ENCODE results near the gene GM2A. TPM values are rescaled to one million over a fixed set of nuclear protein-coding genes. Genes with fewer than 3 reads are reported as not detected.

GM2A gene
- total and polyA plus RNA-seq, 7 donors, result 3.0 to 12.1 (median 6.9) TPM

DNA sequence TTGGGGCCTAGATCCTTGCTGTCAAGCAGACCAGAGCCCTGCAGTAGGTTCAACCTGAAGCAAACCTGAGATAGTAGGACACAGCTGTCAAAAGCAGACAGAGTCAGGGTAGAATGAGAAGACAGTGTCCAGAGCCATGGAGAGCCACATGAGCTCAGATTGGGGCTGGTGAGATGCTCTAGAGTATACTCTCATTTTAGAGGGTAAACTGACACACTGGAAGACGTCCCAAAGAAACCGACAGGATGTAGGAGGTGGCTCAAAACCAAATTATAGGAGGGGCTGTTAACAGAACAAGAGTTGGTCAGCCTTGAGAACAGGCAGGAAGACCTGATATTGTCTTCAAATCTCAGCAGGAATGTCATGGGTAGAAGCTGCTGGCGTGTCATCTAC, 40.6 kb upstream of the GM2A start:
- WGBS, 3 donors, result 47 to 58% (median 57%) methylated on average over 3 of the region's 3 CpGs
- no peaks in the 10 kb centered on the region for H3K36me3 ChIP-seq (ENCODE audit: insufficient read depth in 1 of 2, low read depth in 1 of 2)
- H3K27me3 ChIP-seq (ENCODE audit: insufficient read depth in 3 of 3, low read length in 2 of 3), result no peaks in the 10 kb centered on the region
- no peaks in the 10 kb centered on the region for H3K9me3 ChIP-seq
- TF ChIP-seq, protein P1, sequence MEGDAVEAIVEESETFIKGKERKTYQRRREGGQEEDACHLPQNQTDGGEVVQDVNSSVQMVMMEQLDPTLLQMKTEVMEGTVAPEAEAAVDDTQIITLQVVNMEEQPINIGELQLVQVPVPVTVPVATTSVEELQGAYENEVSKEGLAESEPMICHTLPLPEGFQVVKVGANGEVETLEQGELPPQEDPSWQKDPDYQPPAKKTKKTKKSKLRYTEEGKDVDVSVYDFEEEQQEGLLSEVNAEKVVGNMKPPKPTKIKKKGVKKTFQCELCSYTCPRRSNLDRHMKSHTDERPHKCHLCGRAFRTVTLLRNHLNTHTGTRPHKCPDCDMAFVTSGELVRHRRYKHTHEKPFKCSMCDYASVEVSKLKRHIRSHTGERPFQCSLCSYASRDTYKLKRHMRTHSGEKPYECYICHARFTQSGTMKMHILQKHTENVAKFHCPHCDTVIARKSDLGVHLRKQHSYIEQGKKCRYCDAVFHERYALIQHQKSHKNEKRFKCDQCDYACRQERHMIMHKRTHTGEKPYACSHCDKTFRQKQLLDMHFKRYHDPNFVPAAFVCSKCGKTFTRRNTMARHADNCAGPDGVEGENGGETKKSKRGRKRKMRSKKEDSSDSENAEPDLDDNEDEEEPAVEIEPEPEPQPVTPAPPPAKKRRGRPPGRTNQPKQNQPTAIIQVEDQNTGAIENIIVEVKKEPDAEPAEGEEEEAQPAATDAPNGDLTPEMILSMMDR (IDR thresholded peaks at IDR 0.05), result no peak
- H3K4me3 ChIP-seq, result no peak overlapping the region
- ATAC-seq, result no peak
- H3K27ac ChIP-seq, result peak overlapping the region; percentile 88
- no peak for DNase-seq
- intact Hi-C loops (cut with DNase I), result no loop called here
- peaks cover 75% of the 10 kb centered on the region for H3K4me1 ChIP-seq

DNA sequence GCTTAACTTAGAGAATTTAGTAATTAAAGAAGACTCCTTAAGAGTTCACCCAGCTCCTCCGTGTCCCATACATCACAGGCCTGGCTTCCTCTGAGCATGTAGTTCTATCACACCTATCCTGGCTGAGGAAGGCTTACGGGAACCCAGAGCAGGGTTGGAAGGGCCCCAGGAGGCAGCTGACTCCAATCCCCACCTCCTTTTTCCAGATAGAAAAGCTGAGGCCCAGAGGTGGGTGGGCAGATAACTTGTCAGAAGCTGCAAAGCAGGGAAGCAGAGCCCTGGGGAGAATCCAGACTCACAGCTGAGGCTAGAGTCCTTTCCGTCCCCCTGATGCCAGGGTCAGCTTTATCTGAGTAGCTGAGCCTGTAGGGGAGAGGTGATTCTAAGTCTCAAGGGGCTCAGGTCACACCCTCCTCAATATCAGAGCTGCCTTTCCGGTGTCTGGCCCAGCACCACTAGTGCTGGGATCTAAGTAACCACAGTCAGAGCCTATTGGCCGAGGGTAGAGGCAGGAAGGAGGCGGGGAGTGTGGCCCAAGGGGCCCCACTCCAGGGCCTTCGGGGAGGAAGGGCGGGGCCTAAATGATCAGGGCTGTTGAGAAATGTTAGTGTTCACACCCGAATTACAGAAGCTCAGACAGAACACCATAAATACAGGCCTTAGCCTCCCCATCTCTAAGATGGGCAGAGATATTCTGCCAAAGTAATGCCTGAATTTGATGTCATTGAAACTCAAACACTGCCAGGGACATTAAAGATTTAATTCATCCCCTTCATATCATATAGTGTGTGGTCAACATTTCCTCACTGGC, 39.0 kb upstream of the GM2A start:
- 19 to 47% (median 27%) methylated on average over 9 of the region's 9 CpGs for WGBS, 3 donors
- Histone ChIP-seq H3K9me3 (no peaks in the 10 kb centered on the region), H3K27me3 (ENCODE audit: insufficient read depth in 3 of 3, low read length in 2 of 3) (no peaks in the 10 kb centered on the region), H3K27ac (peak overlapping the region; percentile 88), H3K36me3 (ENCODE audit: insufficient read depth in 1 of 2, low read depth in 1 of 2) (no peaks in the 10 kb centered on the region), H3K4me1 (peaks cover 76% of the 10 kb centered on the region), H3K4me3 (peak overlapping the region; percentile 22)
- TF ChIP-seq, protein P1 (IDR thresholded peaks at IDR 0.05), result no peak
- peak; percentile 77 to 89 for DNase-seq
- intact Hi-C loops (cut with DNase I), result no loop called here
- ATAC-seq, result peak; percentile 59 to 79 (median 78)

DNA sequence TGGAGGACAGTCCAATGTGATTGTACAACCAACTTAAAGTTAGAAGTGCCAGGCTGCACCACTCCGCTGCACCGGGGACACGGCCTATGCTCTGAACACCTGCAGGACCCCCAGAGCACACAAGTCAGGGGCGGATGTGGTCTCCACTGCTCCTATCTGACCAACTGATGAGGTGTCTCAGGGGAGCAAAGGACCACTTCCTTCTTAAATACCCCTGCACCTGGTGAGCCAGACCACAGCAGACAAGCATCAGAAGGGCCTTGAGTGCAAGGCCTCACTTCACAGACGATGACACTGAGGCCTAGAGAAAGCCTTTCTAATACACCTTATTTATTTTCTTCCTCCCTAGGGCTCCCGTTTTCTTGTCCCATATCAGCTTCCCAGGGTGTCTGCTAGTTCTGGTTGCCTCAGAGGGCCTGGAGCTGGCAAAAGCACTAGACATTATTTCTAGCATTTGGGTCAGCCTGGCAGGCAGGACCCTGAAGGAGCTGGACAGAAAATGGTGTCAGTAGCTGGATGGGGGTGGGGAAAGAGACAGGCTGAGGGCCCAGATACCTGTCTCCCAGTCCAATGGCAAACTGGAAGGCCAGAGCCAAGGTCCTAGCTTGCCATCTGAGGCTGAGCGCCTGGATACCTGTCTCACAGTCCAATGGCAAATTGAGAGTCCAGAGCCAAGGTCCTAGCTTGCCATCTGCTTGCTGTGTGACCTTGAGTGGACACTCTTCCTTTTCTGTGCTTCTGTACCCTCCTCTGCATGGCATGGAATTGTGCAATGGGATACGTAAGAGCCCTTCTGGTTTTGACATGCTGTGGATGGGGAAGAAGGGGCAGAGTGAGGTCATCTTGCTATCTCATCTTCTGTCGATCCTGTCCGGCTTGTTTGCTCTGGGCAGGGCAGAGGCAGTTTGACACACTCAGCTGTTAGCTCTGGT, 38.1 kb upstream of the GM2A start:
- peak; percentile 73 to 76 (median 75) for ATAC-seq
- H3K36me3 ChIP-seq (ENCODE audit: insufficient read depth in 1 of 2, low read depth in 1 of 2), result no peaks in the 10 kb centered on the region
- H3K4me3 ChIP-seq, result no peak overlapping the region
- peak overlapping the region; percentile 88 for H3K27ac ChIP-seq
- no peak for DNase-seq
- peaks cover 76% of the 10 kb centered on the region for H3K4me1 ChIP-seq
- WGBS, 3 donors, result 41 to 63% (median 43%) methylated on average over 10 of the region's 10 CpGs
- H3K9me3 ChIP-seq, result no peaks in the 10 kb centered on the region
- intact Hi-C loops (cut with DNase I), result no loop called here
- no peaks in the 10 kb centered on the region for H3K27me3 ChIP-seq (ENCODE audit: insufficient read depth in 3 of 3, low read length in 2 of 3)
- TF ChIP-seq, protein P1 (IDR thresholded peaks at IDR 0.05), result no peak

DNA sequence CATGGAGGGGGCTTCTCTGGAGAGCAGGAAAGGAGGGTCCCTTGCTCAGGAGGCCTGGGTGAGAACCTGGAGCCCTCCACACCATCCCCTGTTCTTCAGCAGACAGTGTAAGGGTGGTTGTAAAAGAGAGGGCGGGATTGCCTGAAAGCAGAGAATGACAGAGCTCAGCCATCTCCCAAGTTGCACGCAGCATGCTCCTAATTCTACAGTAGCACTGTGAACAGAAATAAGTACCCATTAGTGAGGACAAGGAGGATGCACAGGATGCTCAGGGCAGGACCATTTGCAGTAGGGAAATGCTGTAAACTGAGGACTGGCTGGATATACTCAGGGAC, 37.5 kb upstream of the GM2A start:
- Histone ChIP-seq H3K27me3 (ENCODE audit: insufficient read depth in 3 of 3, low read length in 2 of 3) (no peaks in the 10 kb centered on the region), H3K4me1 (peaks cover 78% of the 10 kb centered on the region), H3K4me3 (no peak overlapping the region), H3K27ac (peak overlapping the region; percentile 88), H3K9me3 (no peaks in the 10 kb centered on the region), H3K36me3 (ENCODE audit: insufficient read depth in 1 of 2, low read depth in 1 of 2) (no peaks in the 10 kb centered on the region)
- 79 to 86% (median 80%) methylated on average over 2 of the region's 2 CpGs for WGBS, 3 donors
- TF ChIP-seq, protein P1 (IDR thresholded peaks at IDR 0.05), result no peak
- intact Hi-C loops (cut with DNase I), result no loop called here
- DNase-seq, result no peak
- no peak for ATAC-seq
